Ascending aorta (tissue), 2 donors: ENCODE results near the gene SCLT1. TPM values are rescaled to one million over a fixed set of nuclear protein-coding genes. Genes with fewer than 3 reads are reported as not detected.
"Not testable (repeated sequence)": the region's sequence is repeated elsewhere in the genome, so short reads cannot be mapped to it uniquely, and the experiment has no call there.

Experiments used
- DNase-seq, 2 donors: peaks; one replicate each; pipeline ENCODE4 v3.0.0-alpha.2; 2019; ENCODE audit warnings: low spot score in 2 of 2
- H3K27ac ChIP-seq, 2 donors: fragments of 200-600 bp; sonication (generic); one replicate each; pipeline ENCODE4 v1.5.1; 2016 to 2017; ENCODE audit warnings: mild to moderate bottlenecking in 1 of 2
- H3K27me3 ChIP-seq: fragments of 200-600 bp; sonication (generic); one replicate; pipeline ENCODE4 v1.5.1; 2017
- H3K36me3 ChIP-seq, 2 donors: fragments of 200-600 bp; sonication (generic); one replicate each; pipeline ENCODE4 v1.5.1; 2016
- H3K4me1 ChIP-seq, 2 donors: fragments of 200-600 bp; sonication (generic); one replicate each; pipeline ENCODE4 v1.5.1; 2016 to 2017; ENCODE audit warnings: mild to moderate bottlenecking in 1 of 2
- H3K4me3 ChIP-seq, 2 donors: fragments of 200-600 bp; sonication (generic); one replicate each; pipeline ENCODE4 v1.5.1; 2016 to 2017; ENCODE audit warnings: mild to moderate bottlenecking in 1 of 2
- H3K9me3 ChIP-seq, 2 donors: fragments of 200-600 bp; sonication (generic); one replicate each; pipeline ENCODE4 v1.5.1; 2016
- CTCF ChIP-seq, 3 experiments: fragments of 200-600 bp in 2 of 3; fragments of 450-650 bp in 1 of 3; sonication (generic) in 2 of 3; IDR thresholded peaks; one replicate each; pipeline ENCODE4 v1.5.1; 2016 to 2019; ENCODE audit warnings: antibody characterized with exemption in 3 of 3, mild to moderate bottlenecking in 1 of 3, moderate library complexity in 1 of 3
- intact Hi-C: fragments of 100-400 bp; cut with DNase I; formaldehyde crosslinking; loops from one replicate; pipeline ENCODE4 v1.15.1; 2023
- total RNA-seq: library from RNA; depleted of rRNA; stranded (reverse); fragments of >200 nt; gene quantifications from one replicate; pipeline ENCODE4 v1.1.0, GENCODE V29; 2016

The SCLT1 gene
- total RNA-seq, 1 donor from 2014 or later, result 7.0 TPM

DNA sequence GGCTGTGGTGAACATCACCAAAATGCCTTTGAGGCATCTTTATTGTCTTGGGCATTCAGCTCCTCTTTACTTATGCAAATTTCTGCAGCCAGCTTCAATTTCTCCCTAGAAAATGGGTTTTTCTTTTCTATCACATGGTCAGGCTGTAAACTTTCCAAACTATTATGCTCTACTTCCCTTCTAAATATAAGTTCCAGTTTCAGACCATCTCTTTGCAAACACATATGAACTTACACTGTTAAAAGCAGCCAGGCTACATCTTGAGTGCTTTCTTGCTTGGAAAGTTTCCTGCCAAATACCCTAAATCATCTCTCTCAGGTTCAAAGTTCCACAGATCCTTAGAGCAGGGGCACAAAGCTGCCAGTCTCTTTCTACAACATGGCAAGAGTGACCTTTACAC is 13.2 kb downstream of the SCLT1 start:
- Histone ChIP-seq H3K9me3 (peaks cover 0 to 11% of the 10 kb centered on the region in 2 donors), H3K27ac (no peak overlapping the region), H3K36me3 (peaks cover 19 to 35% of the 10 kb centered on the region in 2 donors), H3K27me3 (no peaks in the 10 kb centered on the region), H3K4me3 (no peak overlapping the region), H3K4me1 (no peaks in the 10 kb centered on the region)
- intact Hi-C loops, result no loop called here
- TF ChIP-seq CTCF (IDR thresholded peaks at IDR 0.05), result no peak
- no peak for DNase-seq

DNA sequence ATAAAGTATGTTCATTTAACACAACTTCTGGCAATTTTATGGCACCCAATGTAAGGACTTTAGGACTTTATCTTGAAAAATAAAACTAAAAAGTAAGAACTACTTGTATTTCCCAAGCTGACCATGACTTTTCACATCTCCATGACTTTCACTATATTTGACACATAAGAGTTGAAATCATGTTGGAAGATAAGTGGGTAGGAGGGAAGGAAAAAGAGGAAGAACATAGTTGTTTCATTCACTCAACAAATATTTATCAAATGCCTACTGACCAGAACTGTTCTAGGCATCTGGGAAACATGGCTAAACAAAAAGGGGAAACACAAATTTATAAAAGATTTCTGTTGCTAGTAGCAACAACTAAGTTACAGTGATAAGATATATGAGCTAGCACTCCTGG is 16.0 kb downstream of the SCLT1 start:
- no peak for DNase-seq
- Histone ChIP-seq H3K36me3 (peaks cover 26 to 39% of the 10 kb centered on the region in 2 donors), H3K4me3 (no peak overlapping the region), H3K9me3 (peaks cover 4 to 26% of the 10 kb centered on the region in 2 donors), H3K27ac (no peak overlapping the region), H3K27me3 (no peaks in the 10 kb centered on the region), H3K4me1 (no peaks in the 10 kb centered on the region)
- intact Hi-C loops, result no loop called here
- no peak for TF ChIP-seq CTCF (IDR thresholded peaks at IDR 0.05)

GRCh38 chr4:129069537-129069936 is 23.8 kb downstream of the SCLT1 start:
- not testable (repeated sequence) for H3K27me3 ChIP-seq, DNase-seq, H3K36me3 ChIP-seq

DNA sequence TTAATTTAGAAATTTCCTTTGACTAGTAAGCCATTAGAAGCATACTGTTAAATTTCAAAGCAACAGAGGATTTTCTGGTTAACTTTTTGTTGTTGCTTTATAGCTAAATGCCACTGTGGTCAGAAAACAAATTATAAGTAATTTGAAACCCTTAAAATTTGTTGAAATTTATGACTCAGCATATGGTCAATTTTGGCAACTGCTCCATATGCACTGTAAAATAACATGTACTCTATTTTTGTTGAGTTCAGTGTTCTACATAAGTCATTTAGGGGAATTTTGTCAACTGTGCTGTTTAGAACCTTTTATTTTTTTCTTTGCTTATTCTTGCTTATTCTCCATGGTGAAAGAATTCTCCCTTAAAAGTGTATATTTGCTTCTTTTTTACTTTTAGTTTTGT is 28.6 kb downstream of the SCLT1 start:
- H3K27me3 ChIP-seq, result no peaks in the 10 kb centered on the region
- intact Hi-C loops, result no loop called here
- H3K4me1 ChIP-seq, result no peaks in the 10 kb centered on the region
- no peak for TF ChIP-seq CTCF (IDR thresholded peaks at IDR 0.05)
- no peaks in the 10 kb centered on the region for H3K36me3 ChIP-seq
- no peak overlapping the region for H3K27ac ChIP-seq
- H3K9me3 ChIP-seq, result peaks cover 38 to 85% of the 10 kb centered on the region in 2 donors
- H3K4me3 ChIP-seq, result no peak overlapping the region
- no peak for DNase-seq

More at GRCh38 chr4:129069537-129069936, 23.8 kb downstream of the SCLT1 start:
- H3K4me3 ChIP-seq, H3K4me1 ChIP-seq, intact Hi-C loops, H3K27ac ChIP-seq: not testable (repeated sequence)
- peaks cover 17 to 75% of the 10 kb centered on the region in 2 donors for H3K9me3 ChIP-seq

DNA sequence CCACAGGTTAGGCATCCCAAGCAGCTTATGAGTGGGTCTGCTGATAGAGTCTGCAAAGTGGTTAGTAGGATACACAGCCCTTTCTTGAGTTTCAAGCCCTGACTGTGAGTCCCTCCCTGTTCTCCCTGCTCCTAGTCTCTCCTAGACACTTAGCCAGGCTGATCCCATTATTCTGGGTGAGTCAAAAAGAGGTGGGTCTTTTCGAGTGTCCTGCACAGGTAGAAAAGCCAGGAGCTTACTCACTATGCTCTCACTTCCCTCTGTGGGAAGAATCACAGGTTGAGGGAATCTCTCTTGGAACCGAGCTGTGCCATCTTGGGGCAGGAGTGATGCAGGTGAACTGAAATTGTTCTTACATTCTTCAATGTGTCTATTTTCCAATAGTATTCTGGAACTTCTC is 29.7 kb downstream of the SCLT1 start:
- Histone ChIP-seq H3K9me3 (peaks cover 47 to 85% of the 10 kb centered on the region in 2 donors), H3K4me1 (no peaks in the 10 kb centered on the region), H3K4me3 (no peak overlapping the region), H3K27ac (no peak overlapping the region), H3K36me3 (no peaks in the 10 kb centered on the region), H3K27me3 (no peaks in the 10 kb centered on the region)
- TF ChIP-seq CTCF (IDR thresholded peaks at IDR 0.05), result no peak
- intact Hi-C loops, result no loop called here
- no peak for DNase-seq

DNA sequence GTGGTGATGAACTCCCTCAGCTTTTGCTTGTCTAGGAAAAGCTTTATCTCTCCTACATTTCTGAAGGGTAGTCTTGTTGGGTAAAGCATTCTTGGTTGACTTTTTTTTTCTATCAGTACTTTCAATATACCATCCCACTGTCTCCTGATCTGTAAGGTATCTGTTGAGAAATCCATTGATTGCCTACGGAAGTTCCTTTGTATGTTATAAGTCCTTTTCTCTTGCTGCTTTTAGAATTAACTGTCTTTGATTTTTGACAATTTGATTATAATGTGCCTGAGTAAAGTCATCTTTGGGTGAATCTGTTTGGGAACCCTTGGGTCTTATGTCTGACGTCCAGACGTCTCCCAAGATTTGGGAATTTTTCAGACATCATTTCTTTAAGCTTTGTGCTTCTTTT is 30.8 kb downstream of the SCLT1 start:
- Histone ChIP-seq H3K9me3 (peaks cover 50 to 86% of the 10 kb centered on the region in 2 donors), H3K4me3 (no peak overlapping the region), H3K36me3 (no peaks in the 10 kb centered on the region), H3K27ac (no peak overlapping the region), H3K4me1 (no peaks in the 10 kb centered on the region), H3K27me3 (no peaks in the 10 kb centered on the region)
- no peak for TF ChIP-seq CTCF (IDR thresholded peaks at IDR 0.05)
- no peak for DNase-seq
- intact Hi-C loops, result no loop called here
